GM18858 (cell line): Measurements from ENCODE around the gene EDRF1.
"Not testable (repeated sequence)": the region's sequence is repeated elsewhere in the genome, so short reads cannot be mapped to it uniquely, and the experiment has no call there.

ENCODE experiments used
- ATAC-seq: cut with Tn5 transposase; IDR thresholded peaks from one replicate; pipeline ENCODE4 v1.9.1; 2021; ENCODE audit not compliant: unreplicated experiment

The EDRF1 gene

DNA sequence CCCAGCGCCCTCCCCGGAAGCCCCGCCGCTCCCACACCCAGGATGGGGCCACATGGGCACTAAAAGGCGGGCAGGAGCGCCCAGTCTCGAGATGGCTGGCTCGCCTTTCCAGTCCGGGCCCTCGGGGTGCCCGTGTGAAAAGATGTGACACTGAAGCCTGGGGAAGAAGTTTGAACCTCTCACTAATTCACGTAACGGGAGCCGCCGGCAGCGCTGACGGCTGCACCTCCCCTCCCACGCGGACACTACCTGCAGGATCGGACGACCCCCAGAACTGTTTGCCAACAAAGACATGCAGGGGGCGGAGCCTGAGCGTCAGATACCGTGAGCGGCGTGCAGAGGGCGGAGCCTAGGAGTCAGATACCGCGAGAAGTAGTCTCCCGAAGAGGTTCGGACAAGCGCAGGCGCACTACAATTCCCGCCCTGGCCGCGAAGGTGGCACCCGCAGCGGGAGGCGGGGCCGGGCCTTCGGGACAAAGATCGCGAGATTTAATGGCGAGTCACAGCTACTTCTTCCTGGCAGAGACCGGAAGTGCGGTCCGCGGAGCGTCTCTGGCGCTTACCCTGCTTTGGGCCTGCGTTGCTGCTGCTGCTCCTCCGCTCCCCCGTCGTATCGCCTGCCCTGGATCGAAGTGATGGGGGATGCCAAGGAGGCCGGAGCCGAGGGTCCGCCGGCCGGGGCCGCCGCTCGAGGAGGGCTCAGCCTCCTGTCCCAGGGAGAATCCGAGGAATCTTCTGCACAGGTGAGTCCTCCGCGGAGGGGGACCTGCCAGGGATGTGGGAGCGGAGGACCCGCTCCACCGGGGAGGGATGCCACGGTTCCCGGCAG lies at the start of gene EDRF1:
Gene EDRF1, plus strand, starts transcription at position 537 of the 829 bp plus-strand sequence. Its CDS starts 99 bp downstream, at position 636.
- peak; percentile 92 for ATAC-seq

DNA sequence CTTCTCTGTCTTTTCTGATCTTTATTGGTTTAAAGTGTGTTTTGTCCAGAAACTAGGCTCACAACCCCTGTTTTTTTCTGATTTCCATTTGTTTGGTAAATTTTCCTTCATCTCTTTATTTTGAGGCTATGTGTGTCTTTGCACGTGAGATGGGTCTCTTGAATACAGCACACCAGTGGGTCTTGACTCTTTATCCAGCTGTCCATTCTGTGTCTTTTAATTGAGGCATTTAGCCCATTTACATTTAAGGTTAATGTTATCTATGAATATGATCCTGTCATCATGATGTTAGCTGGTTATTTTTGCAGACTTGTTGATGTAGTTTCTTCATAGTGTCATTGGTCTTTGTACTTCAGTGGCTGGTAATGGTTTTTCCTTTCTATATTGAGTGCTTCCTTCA lies 46.6 kb upstream of the EDRF1 start:
- no peak for ATAC-seq

DNA sequence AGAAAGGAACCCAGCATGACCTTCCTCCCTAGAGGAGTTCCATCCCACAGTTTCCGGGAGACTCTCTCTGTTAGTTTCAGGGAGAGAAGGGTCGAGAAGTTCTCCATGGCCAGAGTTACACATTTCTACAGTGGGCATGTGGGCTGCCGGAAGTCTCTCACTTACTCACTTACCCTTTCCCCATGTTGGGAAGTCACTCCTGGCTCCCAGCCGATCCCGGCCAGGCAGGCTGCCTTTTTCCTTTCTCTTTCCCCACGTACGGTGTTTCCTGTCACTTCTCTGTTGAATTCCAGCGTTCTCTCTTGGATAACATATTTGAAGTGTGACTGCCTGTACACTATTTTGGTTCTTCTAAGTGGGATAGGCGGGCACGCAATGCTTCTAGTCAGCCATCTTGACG lies 40.1 kb upstream of the EDRF1 start:
- no peak for ATAC-seq

DNA sequence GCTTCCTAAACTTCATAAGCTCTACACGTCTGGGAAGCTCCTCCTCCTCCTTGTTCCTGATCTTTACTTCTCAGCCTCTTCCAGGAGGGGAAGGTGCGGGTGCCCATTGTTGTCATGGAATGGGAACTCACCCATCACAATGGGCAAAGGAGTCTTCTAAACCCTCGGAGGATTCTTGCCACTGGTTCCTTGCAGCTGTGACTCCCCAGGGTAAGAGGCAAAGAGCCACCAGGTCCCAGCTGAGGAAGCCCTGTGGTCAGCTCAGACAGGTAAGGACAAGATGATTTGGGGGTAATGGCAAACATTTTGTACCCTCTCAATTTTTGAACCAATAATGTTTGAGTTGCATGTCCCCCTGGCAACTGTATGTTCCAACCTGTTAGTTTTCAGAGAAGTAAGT lies 36.4 kb upstream of the EDRF1 start, which contains the start of gene TEX36:
Gene TEX36, minus strand, starts transcription at position 101 of the 400 bp plus-strand sequence. CDS start 174 bp downstream, outside the sequence.
- ATAC-seq = no peak

GRCh38 chr10:125683821-125684220 lies 35.7 kb upstream of the EDRF1 start:
- ATAC-seq = no peak

DNA sequence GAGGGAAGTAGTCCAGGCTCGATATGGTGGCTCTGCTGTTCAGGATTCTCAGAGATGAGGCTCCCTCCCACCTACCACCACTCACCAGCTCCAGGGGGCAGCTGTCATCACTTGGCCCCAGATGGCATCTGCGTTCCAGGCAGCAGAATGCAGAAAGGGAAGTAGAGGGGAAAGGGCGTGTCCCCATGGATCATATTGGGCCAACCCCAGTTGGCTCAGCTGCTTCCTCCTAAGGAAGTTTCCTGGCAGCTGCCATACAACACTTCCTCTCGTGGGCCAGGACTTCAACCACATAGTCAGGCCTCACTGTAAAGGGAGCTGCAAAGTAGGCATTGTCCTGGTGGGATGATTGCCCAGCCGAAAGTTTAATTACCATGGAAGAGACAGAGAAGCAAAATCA lies 34.9 kb upstream of the EDRF1 start:
- ATAC-seq = no peak

DNA sequence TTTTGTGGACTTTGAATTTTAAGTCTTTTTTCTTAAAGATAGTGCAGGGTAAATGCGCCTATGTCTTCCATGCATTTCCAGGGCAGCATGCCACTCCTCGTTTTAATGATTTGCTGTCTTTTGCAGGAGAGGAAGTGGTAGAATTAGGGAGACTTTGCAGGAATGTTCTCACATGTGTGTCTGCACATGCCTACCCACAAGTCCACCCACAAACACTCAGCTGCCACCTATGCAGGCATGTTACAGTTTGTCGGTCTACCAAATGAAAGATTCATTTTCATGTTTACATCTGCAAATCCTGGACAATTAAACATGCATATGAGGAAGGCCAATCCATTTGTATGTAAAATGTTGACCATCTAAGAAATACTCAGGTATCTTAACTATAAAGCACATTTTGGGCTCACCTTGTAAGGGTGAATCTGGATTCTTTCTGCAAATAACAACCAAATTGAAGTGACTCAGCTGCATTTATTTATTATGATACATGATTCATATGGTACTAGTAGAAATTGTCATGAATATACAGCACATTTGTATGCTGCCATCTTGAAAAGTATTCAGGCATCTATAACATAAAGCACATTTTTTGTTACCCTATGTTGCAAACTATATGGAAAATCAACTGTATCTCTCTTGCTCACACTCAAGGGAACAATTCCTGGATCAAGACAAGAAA lies 31.9 kb upstream of the EDRF1 start:
- no peak for ATAC-seq

DNA sequence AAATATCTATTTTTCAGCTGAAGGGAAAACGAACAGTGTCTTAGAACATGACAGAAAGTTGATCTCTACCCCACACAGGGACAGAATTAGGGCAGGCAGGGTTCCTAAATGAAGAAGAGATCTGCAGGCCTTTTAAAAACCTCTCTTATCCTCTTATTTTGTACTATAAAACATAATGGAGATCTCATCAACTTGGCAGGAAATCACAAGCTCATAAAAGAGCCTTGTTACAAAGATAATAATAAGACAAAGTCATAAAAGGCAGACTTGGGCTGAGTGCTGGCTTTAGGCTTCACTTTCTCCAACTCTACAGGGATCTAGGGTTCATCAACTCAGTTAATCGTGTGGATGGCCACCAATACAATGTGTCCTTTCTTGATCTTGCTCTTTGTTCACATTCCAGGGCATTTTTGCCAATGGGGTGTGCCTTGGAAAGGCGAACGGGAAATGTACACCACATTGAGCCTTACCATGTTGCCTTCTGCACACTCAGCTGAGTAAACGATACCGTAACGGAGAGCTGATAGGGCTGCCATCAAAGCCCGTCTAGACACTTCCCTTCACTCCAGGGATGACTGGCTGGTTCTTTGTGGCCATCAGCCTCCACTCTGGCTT lies 29.4 kb upstream of the EDRF1 start:
- ATAC-seq = no peak

DNA sequence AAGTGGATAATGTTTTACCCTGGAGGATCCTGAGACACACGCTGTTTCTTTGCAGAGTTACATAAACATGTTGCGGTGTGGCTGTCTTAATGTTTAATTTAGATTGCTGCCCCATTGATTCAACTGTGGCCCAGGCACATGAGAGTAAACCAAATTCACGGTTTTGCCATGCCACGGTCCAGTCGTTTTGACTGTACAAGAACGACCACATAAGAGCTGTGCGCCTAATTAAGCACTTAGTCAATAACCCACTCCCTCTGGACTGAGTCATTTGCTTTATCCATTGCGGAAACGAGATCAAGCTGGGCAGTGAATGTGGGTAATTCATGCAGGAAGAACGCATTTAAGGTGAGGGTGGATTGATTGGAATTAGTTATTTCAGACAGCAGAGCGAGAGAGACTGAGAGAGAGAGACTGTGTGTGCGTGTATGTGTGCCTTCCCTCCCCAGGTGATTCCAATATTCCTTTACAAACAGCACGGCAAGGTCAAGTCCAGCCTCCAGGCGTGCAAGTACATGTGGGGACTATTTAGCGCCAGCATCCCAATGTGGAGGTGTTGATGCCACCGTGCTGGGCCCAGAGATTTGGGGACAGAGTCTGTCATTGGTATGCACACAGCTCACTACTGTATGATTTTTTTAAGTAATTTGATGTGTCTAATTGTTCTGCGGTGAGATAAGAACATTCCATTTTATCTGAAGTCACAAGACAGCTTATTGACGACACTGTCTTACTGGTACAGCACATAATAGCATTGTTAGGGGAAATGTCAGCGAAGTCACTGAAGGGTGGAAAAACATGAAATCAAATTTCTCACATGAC lies 28.1 kb upstream of the EDRF1 start:
- no peak for ATAC-seq

GRCh38 chr10:125692196-125692595 lies 27.3 kb upstream of the EDRF1 start:
- ATAC-seq = no peak

- no peak for ATAC-seq
Observed at GRCh38 chr10:125692601-125693523, 26.6 kb upstream of the EDRF1 start.

DNA sequence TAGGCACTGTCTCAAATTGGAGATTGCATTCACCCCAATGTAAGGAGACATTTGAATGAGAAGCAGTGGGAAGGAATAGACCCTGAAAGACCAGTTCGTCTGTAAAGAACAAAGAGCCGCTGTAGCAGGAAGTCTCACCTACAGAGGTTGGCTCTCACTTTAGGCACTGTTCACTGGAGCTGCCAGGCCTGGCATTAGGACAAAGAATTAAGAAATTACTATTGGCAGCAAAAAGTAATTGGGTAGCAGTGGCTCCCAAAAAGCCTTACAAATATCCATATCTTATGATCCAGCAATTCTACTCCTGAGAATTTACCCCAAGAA lies 26.0 kb upstream of the EDRF1 start:
- ATAC-seq = no peak

- ATAC-seq = no peak
Observed at GRCh38 chr10:125694883-125695282, 24.6 kb upstream of the EDRF1 start.

DNA sequence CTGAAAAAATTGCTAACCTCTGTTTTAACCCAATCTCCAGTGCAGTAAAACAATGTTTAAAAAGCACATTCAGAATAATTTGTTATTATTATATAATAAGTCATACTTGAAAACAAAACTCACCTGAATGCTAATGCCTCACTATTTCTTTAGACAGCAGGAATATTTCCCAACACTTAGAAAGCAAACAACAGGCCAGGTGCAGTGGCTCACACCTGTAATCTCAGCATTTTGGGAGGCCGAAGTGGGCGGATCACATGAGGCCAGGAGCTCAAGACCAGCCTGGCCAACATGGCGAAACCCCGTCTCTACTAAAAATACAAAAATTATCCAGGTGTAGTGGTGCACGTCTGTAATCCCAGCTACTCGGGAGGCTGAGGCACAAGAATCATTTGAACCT lies 22.6 kb upstream of the EDRF1 start:
- ATAC-seq = not testable (repeated sequence)

- no peak for ATAC-seq
Observed at GRCh38 chr10:125698481-125698998, 21.0 kb upstream of the EDRF1 start.

- ATAC-seq = no peak
Observed at GRCh38 chr10:125699562-125700143, 19.9 kb upstream of the EDRF1 start.

- ATAC-seq = no peak
Observed at GRCh38 chr10:125700355-125700911, 19.1 kb upstream of the EDRF1 start.

- ATAC-seq = no peak
Observed at GRCh38 chr10:125707541-125708468, 11.7 kb upstream of the EDRF1 start.
